Measurements from ENCODE around the gene KIF18B.

Gene KIF18B

GRCh38 chr17:44947461-44948314 lies at the start of gene KIF18B:
KIF18B (minus strand) TSS chr17:44947773; CDS start chr17:44936344, 11,429 bp downstream.
- peak; percentile 82 for DNase-seq

- no peak for DNase-seq
These were observed 48.7 kb upstream of the KIF18B start for GRCh38 chr17:44996304-44996703.

DNA sequence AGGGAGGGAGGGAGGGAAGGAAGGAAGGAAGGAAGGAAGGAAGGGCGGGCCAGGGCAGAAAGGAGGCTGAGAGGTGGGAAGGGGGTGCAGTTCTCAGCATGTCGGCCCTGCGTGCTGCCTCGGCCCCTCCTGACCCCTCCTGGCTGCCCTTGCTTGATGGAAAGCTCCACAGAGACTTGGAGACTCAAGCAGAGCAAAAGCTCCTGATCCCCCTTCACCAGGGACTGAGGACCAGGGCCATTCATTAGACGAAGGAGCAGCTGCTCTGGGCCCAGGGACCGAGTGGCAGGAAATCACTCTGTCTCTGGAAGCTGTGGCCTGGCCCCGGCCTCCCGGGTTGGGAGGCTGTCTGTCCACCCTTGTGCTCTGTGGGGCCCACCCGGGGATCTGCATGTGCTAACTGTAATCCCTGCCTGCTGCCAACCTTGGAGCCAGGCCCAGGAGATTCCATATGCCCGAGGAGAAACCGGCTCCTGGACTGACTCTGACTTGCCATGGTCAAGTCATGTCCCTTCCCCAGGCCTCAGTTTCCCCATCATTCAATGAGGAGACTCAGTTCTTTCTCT lies 47.9 kb upstream of the KIF18B start:
- no peak for DNase-seq

DNA sequence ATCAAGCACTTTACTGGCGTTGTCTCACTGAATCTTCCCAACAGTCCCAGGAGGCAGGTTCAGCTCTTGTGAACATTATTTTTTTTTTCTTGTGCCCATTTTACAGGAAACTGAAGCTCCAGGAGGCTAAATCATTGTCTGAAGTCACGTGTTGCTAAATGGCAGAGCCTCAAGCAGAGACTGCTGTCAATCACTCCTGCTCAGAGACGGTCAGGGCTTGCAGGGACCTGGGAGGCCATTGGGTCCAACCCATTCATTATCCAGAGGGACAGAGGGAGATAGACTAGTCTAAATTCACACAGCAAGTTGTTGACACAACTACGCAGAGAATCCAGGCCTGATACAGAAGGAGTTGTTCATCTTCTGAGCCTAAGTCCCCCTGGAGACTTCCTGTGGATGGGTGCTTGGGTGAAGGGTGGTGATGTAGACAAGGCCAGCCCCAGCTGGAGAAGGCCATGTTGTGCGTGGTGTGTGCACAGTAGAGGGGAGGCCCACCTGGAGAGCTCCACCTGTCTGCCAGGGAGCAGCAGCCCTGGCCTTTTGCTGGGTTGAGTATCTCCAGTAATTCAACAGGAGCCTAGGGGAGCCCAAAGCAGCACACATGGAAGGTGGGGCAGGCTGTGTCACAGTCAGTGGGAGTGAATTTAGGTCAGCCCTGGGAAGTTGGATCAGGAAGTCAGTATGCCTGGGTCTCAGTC lies 44.8 kb upstream of the KIF18B start:
- no peak for DNase-seq

DNA sequence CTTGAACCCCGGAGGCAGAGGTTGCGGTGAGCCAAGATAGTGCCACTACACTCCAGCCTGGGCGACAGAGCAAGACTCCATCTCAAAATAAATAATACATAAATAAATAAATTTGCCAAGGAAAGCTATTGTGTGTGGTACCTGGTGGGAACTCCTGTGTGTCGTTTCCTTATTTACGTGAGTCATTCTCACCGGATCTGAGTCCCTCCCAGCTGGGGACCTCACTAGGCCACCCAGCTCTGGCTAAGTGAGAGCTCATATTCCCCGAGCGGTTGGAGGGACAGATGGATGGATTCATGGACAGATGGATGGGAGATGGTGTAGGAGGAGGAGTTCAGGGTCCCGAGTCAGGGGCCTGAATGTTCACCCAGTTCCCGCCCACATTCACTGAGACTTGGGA lies 43.4 kb upstream of the KIF18B start:
- DNase-seq: no peak

- no peak for DNase-seq
These were observed 42.1 kb upstream of the KIF18B start for GRCh38 chr17:44989552-44990138.

GRCh38 chr17:44988044-44988942 lies 40.7 kb upstream of the KIF18B start:
- no peak for DNase-seq

DNA sequence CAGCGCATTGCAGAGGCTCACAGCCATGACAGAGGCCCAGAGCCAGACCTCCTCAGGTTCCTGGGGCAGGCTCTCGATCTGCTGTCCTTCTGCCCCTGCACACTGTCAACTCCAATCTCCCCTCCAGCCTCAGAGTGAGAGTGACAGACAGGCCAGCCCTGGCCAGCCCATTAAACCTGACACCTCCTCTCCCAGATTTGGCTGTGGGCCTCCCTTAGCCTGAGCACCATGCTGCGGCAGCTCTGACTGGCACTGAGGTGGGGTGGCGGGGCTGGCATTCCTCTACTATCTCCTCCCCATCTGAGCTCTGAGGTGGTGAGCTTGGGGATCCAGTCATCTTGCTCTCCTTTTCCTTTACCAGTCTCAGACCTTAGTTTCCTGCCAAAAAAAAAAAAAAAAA lies 36.0 kb upstream of the KIF18B start:
- no peak for DNase-seq

DNA sequence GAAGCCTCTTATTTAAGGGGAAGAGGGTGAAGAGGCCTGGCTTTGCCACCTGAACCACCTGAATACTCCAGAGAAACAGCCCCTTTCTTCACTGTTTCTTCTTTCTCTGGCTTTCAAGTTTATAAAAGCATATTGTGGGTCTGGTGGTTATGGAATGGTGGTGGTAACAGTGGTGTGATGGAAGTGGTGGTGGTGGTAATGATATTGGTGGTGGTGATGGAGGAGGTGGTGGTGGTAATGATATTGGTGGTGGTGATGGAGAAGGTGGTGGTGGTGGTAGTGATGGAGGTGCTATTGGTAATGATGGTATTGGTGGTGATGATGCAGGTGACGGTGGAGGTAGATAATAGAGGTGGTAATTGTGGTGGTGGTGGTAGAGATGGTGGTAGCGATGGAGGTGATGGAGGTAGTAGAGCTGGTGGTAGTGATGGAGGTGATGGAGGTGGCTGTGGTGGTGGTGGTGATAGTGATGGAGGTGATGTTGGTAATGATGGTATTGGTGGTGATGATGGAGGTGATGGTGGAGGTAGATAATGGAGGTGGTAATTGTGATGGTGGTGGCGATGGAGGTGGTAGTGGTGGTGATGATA lies 34.6 kb upstream of the KIF18B start:
- DNase-seq: no peak

GRCh38 chr17:44981221-44981968 lies 33.8 kb upstream of the KIF18B start:
- DNase-seq: no peak

DNA sequence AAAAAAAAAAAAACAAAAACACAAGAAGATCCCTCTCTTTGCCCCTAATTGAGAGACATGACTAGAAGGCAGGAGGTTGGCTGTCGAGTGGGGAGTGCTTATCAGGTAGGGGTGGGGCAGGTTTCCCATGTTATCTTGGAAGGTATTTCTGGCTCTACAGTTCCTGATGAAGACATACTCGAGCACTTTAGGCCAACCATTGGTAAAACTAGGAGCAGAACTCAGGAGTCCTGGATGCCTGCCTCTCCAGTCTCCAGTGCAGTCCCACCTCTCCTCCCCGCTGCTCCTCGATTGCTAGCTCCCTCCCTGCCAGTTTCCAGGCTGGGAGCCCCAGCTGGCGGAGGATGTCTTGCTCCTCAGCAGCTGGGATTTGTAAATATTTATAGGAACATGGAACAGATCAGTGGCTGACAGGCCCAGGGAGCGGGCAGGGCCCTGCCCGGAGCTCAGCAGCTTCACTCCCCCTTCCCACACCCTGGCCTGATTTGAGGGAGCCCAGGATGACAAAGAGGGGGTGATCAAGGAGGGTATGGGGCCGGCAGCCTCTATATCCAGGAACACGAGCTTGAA lies 31.9 kb upstream of the KIF18B start:
- DNase-seq: no peak

DNA sequence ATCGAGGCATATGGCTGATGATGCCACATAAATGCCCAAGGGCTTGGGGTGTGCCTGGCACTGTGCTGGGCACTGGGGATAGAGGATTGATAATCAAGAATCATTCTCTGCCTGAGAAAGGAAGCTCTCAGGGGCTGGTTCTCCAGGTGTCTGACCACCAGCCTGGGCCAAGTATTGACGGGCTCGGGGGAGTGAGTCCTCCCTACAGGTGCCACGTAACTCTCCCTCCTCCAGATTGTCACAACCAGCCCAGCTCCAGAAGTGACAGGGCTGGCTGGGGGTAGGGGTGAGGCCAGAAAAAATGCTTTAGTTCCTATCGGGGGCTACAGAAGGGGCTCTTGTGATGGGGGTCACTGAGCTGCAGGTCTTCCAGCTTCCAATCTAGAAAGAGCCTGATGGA lies 31.2 kb upstream of the KIF18B start:
- DNase-seq: no peak

- DNase-seq: no peak
These were observed 30.4 kb upstream of the KIF18B start for GRCh38 chr17:44977814-44978550.

GRCh38 chr17:44977065-44977464 lies 29.5 kb upstream of the KIF18B start:
- no peak for DNase-seq

GRCh38 chr17:44976206-44976605 lies 28.6 kb upstream of the KIF18B start:
- DNase-seq: no peak

DNA sequence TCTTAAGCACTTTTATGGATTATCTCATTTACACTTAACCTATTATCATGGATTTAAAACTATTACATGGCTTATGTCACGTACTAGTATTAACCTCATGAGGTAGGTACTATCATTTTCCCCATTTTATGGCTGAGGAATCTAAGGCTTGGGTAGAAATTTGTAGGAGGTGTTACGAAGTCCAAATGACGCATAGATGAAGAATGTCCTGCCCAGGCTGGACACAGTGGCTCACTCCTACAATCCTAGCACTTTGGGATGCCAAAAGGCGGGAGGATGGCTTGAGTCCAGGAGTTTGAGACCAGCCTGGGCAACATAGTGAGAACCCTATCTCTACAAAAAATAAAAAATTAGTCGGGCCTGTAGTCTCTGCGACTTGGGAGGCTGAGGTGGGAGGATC lies 25.4 kb upstream of the KIF18B start:
- DNase-seq: no peak

DNA sequence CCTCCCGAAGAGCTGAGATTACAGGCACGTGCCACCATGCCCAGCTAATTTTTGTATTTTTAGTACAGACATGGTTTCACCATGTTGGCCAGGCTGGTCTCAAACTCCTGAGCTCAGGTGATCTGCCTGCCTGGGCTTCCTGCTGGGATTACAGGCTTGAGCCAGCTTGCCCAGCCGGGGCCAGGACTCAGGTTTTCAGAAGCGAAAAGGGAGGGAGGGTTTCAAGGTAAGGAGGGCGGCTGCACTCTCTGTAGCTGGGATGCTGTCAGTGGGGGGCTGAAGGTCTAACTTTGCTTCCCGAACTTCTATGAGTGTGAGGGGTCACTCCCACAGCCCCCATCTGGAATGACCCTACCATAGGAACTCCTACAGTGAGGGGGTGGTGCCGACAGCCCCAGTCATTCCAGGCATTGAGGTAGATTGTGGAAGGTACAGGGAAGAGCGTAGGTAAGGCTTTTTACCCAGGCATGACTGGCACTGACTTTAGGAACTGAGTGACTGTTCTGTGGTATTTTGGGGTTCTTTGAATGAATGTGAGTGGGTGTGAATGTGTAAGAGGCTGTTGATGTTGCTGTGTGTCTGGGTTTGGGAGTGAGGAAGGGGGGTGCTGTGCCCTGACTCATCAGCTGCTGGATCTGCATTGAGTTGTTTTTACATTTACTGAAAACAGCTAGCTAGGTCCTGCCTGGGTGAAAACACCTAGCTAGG lies 24.4 kb upstream of the KIF18B start:
- peak; percentile 55 for DNase-seq

GRCh38 chr17:44970136-44970741 lies 22.7 kb upstream of the KIF18B start:
- DNase-seq: peak; percentile 23

GRCh38 chr17:44969144-44969780 lies 21.7 kb upstream of the KIF18B start:
- DNase-seq: no peak

Data from activated CD8-positive, alpha-beta memory T cell treated with anti-CD3 and anti-CD28 coated beads, Interleukin-2, amount 50 U/mL, for 4 hours (primary cell).